Activated T-cell treated with anti-CD3 and anti-CD28 coated beads for 24 hours (primary cell): ENCODE data around the gene MLNR.

Experiments used
- DNase-seq: peaks from one replicate; pipeline ENCODE4 v3.0.0-alpha.2; 2020; ENCODE audit warnings: low read depth

MLNR gene

GRCh38 chr13:49220036-49220855 lies at the start of gene MLNR:
TSS of gene MLNR (plus strand) at chr13:49220338. CDS start at chr13:49220338, 0 bp downstream.
- DNase-seq: no peak

GRCh38 chr13:49171359-49171758 lies 48.8 kb upstream of the MLNR start:
- no peak for DNase-seq

- no peak for DNase-seq
Observed at GRCh38 chr13:49183672-49184325, 36.3 kb upstream of the MLNR start.

- no peak for DNase-seq
Observed at GRCh38 chr13:49184621-49185020, 35.5 kb upstream of the MLNR start.

GRCh38 chr13:49185264-49185663 lies 34.9 kb upstream of the MLNR start:
- no peak for DNase-seq

GRCh38 chr13:49190901-49191300 lies 29.2 kb upstream of the MLNR start:
- no peak for DNase-seq

GRCh38 chr13:49206641-49207040 lies 13.5 kb upstream of the MLNR start:
- DNase-seq: no peak

GRCh38 chr13:49208619-49209018 lies 11.5 kb upstream of the MLNR start:
- no peak for DNase-seq

GRCh38 chr13:49210114-49210513 lies 10.0 kb upstream of the MLNR start:
- DNase-seq: no peak

- DNase-seq: no peak
Observed at GRCh38 chr13:49210669-49211068, 9.5 kb upstream of the MLNR start.

GRCh38 chr13:49213539-49213938 lies 6.6 kb upstream of the MLNR start:
- DNase-seq: no peak

GRCh38 chr13:49213997-49214916 lies 5.9 kb upstream of the MLNR start:
- no peak for DNase-seq

GRCh38 chr13:49214917-49215376 lies 5.2 kb upstream of the MLNR start:
- DNase-seq: peak; percentile 31

- DNase-seq: no peak
Observed at GRCh38 chr13:49216334-49216733, 3.8 kb upstream of the MLNR start.

- no peak for DNase-seq
Observed at GRCh38 chr13:49217962-49218492, 2.1 kb upstream of the MLNR start.

GRCh38 chr13:49218493-49219051 lies 1.6 kb upstream of the MLNR start:
- DNase-seq: no peak

- no peak for DNase-seq
Observed at GRCh38 chr13:49219647-49220035, 497 bp upstream of the MLNR start.

GRCh38 chr13:49220856-49221589 lies 885 bp downstream of the MLNR start:
- no peak for DNase-seq

GRCh38 chr13:49221590-49221965 lies 1.4 kb downstream of the MLNR start:
- DNase-seq: no peak

- DNase-seq: no peak
Observed at GRCh38 chr13:49225223-49226042, 5.3 kb downstream of the MLNR start.
